ENCODE data around the gene MRI1. TPM values are rescaled to one million over a fixed set of nuclear protein-coding genes. Genes with fewer than 3 reads are reported as not detected.

The MRI1 gene
- total RNA-seq, 1 experiment from 2014 or later = 19.8 TPM

Other genes starting within 250 kb of the MRI1 start
- gene C19orf53, start 9.9 kb downstream of the MRI1 start, total RNA-seq (2014; rRNA removed; shearing (Covaris generic)) = 306 and 385 TPM in 2 replicates
- gene ZSWIM4, start 30.9 kb downstream of the MRI1 start, total RNA-seq (2014; rRNA removed; shearing (Covaris generic)) = 1.3 and 5.7 TPM in 2 replicates
- gene NANOS3, start 112.6 kb downstream of the MRI1 start, total RNA-seq (2014; rRNA removed; shearing (Covaris generic)) = not detected in 2 replicates
- gene BRME1, start 141.6 kb downstream of the MRI1 start, total RNA-seq (2014; rRNA removed; shearing (Covaris generic)) = 2.3 and 5.3 TPM in 2 replicates
- gene CC2D1A, start 141.7 kb downstream of the MRI1 start, total RNA-seq (2014; rRNA removed; shearing (Covaris generic)) = 13.5 and 14.9 TPM in 2 replicates
- 2.9 and 4.9 TPM in 2 replicates for gene PODNL1, start 173.9 kb downstream of the MRI1 start, total RNA-seq (2014; rRNA removed; shearing (Covaris generic))
- gene DCAF15, start 188.0 kb downstream of the MRI1 start, total RNA-seq (2014; rRNA removed; shearing (Covaris generic)) = 13.8 and 14.2 TPM in 2 replicates
- 1.1 and 2.0 TPM in 2 replicates for gene RFX1, start 241.8 kb downstream of the MRI1 start, total RNA-seq (2014; rRNA removed; shearing (Covaris generic))